ENCODE data around the gene TRMT44.
A peak's percentile ranks its signal among the peaks of the same experiment; 100 is the strongest.

Gene TRMT44, protein sequence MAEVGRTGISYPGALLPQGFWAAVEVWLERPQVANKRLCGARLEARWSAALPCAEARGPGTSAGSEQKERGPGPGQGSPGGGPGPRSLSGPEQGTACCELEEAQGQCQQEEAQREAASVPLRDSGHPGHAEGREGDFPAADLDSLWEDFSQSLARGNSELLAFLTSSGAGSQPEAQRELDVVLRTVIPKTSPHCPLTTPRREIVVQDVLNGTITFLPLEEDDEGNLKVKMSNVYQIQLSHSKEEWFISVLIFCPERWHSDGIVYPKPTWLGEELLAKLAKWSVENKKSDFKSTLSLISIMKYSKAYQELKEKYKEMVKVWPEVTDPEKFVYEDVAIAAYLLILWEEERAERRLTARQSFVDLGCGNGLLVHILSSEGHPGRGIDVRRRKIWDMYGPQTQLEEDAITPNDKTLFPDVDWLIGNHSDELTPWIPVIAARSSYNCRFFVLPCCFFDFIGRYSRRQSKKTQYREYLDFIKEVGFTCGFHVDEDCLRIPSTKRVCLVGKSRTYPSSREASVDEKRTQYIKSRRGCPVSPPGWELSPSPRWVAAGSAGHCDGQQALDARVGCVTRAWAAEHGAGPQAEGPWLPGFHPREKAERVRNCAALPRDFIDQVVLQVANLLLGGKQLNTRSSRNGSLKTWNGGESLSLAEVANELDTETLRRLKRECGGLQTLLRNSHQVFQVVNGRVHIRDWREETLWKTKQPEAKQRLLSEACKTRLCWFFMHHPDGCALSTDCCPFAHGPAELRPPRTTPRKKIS

DNA sequence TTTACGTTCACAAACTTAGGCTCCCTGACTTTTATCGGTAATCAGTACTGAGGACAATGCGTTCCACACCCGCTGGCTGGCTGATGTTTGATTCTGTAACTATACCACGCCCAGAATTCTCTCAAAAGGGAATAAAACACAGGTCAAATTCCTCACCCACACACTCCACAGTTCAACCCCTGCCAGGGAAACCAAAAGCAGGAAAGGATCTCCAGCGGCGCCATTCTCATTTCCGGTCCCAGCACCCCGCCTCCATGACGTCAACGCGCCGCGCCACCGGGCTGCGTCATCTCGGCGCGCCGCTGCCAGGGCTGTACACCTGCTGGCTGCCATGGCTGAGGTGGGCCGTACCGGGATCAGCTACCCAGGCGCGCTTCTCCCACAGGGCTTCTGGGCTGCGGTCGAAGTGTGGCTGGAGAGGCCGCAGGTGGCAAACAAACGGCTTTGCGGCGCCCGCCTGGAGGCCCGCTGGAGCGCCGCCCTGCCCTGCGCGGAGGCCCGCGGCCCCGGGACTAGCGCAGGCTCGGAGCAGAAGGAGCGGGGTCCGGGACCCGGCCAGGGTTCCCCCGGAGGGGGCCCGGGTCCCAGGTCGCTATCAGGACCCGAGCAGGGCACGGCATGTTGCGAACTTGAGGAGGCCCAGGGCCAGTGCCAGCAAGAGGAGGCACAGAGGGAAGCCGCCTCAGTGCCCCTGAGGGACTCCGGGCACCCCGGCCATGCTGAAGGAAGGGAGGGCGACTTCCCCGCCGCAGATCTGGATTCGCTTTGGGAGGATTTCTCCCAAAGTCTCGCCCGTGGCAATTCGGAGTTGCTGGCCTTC lies at the start of gene TRMT44, which contains the start of gene ACOX3:
TRMT44 (plus strand) TSS at position 286 of the 820 bp plus-strand sequence; CDS start at position 332, 46 bp downstream.
ACOX3 (minus strand) TSS at position 232 of the 820 bp plus-strand sequence. CDS start 24,202 bp downstream, outside the sequence.
- peak; percentile 93 to 98 for DNase-seq (ENCODE audit: low read depth in 1 of 2, low spot score in 1 of 2)

DNA sequence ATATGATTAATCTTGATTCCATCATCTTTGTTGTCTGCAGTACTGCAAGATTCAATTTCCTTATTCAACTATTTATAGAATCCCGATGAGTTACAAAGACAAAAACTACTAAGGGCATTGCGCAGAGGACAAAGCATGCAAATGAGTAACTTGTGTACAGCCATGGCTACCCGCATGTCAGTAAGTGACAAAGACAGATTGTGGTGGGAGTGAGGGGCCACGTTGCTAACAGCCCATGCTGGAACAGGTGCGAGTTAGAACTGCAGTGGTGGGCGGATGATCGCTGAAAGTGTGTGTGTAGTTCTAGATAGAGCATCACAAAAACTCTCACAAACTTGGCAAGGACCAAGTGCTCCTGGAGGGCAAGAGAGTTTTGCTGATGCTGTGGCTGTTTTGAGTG lies 49.5 kb upstream of the TRMT44 start:
- DNase-seq (ENCODE audit: low read depth in 1 of 2, low spot score in 1 of 2): no peak

DNA sequence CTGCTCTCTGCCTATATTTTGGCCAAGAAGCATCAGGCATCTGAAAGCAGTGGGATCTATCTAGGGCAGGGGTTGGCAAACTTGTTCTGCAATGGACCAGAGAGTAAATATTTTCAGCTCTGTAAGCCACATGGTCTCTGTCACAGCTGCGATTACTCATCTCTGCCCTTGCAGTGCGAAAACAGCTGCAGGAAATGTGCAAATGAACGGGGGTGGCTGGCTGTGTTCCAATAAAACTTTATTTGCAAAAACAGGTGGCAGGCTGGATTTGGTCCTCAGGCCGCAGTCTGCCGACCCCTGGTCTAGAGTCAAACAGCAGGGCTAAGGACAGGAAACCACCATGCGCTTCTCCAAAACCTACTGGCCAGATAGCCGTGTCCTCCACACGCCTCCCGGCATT lies 48.6 kb upstream of the TRMT44 start:
- no peak for DNase-seq (ENCODE audit: low read depth in 1 of 2, low spot score in 1 of 2)

DNA sequence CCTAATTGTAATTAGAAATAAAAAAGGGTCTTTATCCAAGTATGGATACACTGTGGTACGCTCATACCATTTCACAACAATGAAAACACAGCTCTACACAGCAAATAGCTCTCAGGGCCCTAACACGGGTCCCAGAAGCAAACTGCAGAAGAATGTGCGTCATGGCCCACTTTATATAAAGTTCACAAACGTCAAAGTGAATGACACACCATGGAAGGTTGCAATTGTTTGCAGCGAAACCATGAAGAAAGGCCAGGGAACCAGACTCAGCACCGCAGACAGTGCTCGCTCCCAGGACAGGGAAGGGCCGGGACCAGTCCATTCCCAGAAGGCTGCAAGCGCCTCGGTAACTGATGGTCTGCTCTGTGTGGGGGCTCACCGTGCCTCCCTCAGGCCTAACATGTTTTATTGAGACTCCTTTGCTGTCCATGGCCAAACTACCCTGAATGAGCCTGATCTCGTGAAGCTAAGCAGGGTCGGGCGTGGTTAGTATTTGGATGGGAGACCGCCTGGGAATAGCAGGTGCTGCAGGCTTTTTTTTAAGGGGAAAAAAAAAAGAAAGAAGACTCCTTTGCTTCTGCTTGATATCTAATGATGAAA lies 47.9 kb upstream of the TRMT44 start:
- DNase-seq (ENCODE audit: low read depth in 1 of 2, low spot score in 1 of 2): no peak

DNA sequence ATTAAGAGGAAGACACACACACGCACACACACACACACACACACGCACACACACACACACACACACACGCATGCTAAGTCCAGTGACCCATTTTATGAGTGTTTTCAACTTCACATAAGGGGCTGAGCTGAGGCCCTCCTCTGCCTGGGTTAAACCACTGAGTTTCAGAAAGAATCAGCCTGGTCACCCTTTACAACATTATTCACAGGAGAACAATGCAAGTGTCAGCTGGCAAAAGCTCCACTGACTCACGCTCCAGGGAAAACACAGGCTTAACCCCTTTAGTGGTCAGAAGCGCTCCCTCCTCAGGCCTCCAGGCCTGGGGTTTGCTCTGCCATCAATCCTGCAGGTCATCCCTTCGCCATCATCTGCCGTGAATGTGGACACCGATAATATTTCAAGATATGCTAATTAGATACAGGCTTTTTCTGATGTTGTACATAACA lies 47.0 kb upstream of the TRMT44 start:
- no peak for DNase-seq (ENCODE audit: low read depth in 1 of 2, low spot score in 1 of 2)

DNA sequence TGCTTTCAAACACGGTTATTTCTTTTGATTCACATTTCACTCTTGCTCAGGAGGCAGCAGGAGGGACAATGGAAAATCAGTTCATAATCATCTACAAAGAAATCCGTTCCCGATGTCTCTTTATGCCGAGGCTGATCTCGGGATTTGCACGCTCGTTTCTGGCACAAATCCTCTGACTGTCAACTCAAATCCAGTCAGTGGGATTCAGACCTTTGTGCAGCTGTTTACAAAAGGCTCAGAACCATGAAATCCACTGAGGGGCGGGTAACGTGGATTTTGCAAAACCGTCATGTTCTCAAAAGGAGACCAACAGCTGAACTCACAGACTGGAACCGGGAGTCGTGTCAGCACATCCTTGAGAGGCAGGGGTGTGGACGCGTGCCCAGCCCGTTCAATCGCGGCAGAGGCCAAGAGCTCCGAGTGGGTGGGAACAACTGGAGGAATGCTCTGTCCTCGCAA lies 46.5 kb upstream of the TRMT44 start:
- no peak for DNase-seq (ENCODE audit: low read depth in 1 of 2, low spot score in 1 of 2)

DNA sequence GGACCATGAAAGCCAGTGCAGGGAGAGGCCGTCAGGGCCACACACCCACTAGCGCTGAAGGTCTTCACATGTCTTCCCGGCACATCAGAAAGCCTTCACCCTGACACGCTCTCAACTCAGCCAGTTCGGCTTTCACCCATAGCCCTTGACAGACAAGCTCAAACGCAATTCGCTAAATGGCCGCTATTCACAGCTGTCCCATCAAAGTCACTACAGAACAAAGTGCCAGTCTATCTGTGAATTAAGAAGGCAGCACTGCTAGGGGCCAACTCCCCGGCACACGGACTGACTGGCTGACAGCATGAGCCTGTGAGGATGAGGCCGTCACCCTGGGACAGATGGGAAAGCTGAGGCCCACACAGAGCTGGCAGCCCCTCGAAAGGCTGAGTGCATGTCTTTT lies 45.8 kb upstream of the TRMT44 start:
- no peak for DNase-seq (ENCODE audit: low read depth in 1 of 2, low spot score in 1 of 2)

DNA sequence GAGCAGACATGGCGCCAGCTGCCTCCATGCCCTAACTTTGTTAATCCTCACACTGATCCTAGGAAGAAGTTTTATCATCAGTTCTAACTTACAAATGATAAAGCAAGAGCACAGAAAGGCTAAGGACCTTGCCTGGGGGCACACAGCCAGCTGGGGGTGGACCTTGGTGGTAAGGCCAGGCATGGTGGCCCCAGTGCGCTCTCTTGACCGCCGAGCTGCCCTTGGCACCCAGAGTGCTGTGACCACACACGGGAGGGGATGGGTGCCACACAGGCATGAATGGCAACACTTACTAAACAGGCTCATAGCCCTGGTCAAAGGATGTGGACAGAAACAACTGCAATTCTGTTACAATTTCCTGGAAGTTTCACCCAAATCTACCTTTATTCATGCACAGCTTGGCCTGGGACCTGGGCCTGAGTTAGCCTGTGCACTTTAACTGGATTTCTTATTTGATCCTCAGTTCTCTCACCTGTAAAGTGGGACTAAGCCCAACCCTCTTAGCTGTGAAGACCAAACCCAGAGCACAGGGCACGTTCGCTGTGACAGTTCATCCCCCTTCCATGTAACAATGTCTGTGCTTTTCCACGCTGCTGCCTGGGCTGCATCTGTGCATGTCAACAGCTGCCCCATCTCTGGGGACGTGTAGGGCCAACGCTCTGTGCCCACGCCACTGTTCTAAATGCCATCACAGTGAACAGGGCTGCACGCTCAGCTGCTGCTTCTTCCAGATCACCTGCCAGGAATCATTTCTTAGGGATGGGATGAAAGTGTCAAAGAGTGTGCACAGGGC lies 44.9 kb upstream of the TRMT44 start:
- DNase-seq (ENCODE audit: low read depth in 1 of 2, low spot score in 1 of 2): no peak

DNA sequence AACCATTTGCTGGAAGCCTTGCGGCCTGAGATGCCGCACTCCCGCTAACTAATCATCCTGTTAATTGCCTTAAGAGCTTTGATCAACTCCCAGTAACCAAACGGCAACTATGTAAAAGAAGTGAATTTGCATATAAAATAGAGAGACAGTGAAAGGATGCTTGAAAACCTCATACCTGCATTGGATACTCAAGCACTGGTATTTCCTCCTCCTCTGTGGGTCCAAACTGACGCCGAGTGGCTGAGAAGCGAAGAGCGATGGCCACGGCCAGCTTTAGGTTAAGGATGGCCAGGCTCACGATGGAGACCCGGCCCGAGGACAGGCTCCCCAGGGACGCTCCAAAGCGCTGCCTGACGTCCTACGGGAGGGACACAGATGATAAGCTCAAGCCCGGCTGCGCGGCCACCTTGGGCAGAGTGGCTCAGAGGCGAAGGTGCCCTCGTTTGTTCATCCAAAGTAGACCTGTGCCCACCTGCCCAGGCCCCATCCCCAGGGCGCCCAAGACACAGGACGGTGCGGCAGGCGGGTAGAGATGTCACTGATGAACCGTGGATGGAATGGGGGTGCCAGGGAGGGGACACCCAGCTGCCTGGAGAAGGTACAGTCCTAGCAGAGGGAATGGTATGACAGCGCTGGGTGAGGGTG lies 43.7 kb upstream of the TRMT44 start:
- no peak for DNase-seq (ENCODE audit: low read depth in 1 of 2, low spot score in 1 of 2)

DNA sequence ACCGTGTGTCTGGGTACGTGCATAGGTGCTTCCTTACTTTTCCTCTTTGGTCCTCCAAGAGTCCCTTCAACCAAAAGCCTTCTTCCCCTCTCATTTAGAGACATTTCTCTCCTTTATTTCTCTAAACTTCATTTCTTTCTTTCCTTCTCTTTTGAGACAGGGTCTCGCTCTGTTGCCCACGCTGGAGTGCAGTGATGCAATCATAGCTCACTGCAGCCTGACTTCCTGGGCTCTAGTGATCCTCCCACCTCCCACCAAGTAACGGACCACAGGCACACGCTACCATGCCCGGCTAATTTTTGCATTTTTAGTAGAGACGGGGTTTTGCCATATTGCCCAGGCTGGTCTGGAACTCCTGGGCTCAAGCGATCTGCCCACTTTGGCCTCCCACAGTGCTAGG lies 42.2 kb upstream of the TRMT44 start:
- DNase-seq (ENCODE audit: low read depth in 1 of 2, low spot score in 1 of 2): no peak

DNA sequence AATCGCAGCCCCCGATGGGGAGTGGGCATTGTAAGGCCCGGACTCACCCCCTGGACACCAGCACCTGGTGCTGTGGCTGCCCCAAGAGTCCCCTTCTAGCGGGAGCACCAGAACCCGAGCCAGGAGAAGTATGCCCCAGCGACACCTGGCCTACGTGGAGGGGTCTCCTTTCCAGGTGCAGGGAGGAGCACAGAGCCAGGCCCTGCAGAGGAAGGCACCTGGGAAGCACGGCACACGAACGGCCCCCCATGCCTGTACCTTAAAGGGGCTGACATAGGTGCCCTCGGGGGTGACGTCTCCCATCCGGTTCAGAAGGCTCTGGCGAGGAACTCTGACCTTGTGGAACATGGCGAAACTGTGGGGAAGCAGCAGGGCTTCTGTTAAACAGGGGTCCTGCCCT lies 41.3 kb upstream of the TRMT44 start:
- DNase-seq (ENCODE audit: low read depth in 1 of 2, low spot score in 1 of 2): no peak

DNA sequence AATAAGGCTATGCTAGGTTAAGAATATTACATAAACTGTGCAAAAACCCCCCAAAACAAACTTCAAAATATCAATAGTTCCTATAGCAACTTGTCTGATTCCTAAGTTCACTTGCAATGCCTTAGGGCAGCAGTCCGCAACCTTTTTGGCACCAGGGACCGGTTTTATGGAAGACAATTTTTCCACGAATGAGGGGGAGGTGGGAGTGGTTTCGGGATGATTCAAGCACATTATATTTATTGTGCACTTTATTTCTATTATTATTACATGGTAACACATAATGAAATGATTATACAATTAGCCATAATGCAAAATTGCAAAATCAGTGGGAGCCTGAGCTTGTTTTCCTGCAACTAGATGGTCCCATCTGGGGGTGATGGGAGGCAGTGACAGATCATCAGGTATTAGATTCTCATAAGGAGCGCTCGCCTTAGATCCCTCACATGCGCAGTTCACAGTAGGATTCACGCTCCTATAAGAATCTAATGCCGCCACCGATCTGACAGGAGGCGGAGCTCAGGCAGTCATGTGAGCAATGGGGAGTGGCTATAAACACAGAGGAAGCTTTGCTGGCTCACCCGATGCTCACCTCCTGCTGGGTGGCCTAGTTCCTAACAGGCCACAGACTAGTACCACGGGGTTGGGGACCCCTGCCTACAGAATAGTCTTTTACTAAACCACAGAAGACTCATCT lies 39.8 kb upstream of the TRMT44 start:
- no peak for DNase-seq (ENCODE audit: low read depth in 1 of 2, low spot score in 1 of 2)

DNA sequence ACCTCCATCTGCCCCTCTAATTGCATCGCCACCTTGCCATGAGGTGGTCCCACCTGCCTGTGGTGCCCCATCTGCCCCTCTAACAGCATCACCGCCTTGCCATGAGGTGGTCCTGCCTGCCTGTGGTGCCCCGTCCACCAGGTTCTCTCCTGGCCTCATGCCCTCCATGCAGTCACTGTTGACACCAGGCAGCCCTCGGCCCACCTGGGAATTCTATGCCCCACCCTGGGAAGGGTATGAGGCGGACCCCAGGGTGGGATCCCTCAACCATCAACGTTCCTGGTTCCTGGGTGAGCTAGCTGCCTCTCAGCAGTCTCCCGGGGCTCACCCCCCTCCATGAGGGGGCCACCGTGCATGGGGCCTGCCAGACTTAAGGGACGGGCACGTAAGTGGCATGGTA lies 38.9 kb upstream of the TRMT44 start:
- no peak for DNase-seq (ENCODE audit: low read depth in 1 of 2, low spot score in 1 of 2)

DNA sequence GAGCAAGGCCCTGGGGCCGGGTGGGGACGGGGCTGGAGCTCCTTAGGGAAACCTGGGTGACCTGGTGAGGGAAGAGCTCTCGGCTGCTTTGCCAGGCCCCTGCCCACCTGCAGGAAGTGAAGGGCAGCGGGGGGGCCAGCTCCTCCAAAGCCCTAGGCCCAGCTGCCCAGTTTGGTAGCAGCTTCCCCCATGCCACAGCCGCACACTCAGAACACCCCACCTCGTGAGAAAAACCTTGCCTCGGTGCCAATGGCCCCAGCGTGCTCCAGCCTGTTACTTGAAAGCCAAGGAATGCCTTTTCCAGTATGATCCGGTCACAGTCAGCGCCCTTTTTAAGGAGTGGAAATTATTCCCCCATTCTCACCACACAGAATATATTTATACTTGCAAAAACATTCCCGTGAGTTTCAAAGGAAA lies 38.4 kb upstream of the TRMT44 start:
- no peak for DNase-seq (ENCODE audit: low read depth in 1 of 2, low spot score in 1 of 2)

DNA sequence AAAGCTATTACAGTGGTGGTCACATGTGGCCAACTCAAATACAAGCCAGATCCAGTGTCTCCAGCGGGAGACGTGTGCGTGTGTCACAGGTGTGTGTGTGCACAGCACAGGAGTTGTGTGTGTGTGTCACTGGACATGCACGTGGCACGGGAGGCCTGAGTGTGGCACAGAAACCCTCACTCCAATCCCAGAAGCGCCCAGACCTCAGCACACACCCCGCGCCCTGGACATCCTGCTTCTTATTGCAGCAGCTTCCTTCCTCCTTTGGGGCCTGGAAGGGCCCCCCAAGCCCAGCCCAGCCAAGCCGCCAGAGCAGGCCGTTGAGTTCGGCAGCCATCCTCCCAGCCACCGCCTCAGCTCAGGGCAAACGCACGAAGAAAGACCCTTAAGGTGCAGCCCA lies 37.9 kb upstream of the TRMT44 start:
- DNase-seq (ENCODE audit: low read depth in 1 of 2, low spot score in 1 of 2): no peak

DNA sequence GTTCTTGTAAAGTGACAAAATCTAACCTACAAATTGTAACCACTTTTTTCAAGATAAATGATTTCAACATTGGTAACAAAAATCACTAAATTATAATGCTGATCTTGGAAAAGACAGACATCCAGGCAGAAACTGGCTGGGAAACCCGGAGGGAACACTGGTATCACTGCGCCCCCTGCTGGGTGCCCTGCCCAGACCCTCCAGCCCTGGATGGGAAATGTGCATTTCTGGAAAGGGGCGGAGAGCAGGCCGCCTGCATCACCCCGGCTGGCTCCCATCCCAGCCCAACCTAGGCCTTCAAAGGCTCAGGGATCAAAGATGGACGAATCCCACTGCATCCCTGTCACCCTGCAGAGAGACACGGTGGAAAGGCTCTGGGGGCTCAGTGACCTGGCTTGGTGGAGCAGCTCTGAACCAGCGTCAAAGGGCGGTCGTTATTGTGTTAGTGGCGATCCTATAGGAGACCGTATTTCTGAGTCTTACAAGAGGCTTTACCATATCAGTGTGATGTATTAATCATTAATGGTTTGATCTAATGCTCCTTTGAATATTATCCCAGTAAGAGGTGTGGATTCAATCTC lies 37.3 kb upstream of the TRMT44 start:
- DNase-seq (ENCODE audit: low read depth in 1 of 2, low spot score in 1 of 2): peak in 1 of 2 donors; percentile 30

DNA sequence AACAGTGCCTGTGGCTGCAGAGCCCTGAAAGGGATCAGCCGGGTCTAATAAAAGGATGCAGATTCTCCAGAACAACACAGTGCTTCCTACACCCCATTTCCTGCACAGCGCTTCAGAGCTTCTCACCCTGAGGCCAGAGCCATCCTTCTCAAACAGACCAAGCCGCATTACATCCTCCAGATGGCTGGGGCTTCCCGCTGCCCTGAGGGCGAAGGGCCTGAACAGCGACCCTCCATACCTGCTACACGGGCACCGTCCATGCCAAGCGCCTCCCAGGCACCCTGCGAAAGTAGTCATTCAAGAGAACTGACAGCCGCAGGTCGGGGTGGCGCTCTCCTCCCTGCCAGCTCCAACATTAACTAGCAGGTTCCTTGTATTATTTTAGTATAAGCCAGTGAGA lies 36.6 kb upstream of the TRMT44 start:
- DNase-seq (ENCODE audit: low read depth in 1 of 2, low spot score in 1 of 2): no peak

DNA sequence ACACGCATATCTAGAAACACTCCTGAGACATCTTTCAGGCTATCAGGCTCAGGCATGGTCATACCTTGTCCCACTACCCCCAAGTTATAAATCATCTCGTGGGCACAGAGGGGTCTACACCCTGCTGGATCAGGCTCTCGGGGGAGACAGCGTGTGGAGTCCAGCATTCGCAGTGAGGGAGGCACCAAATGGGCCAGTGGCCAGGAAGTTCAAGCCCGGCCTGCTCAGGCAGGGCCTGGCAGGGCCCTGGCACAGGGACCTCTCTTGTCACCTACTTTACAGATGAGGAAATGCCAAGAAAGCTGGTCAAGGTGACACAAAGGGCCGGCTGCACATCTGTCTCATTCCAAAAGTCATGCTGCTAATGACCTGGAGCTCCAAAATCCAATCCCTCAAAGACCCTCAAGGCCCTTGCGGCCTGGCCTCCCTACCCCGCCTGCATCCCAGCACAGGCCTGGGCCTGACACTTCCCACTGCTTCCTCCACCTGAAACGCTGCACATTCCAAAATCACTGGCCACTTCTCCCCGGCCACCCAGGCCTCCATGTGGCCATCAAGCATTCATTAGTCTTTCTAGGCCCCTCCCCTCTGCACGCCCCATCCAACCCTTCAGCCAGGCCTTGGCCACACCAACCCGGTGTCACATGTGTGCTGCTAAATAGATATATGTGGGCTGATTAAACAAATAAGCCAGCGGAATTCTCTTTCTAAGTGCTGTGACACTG lies 35.6 kb upstream of the TRMT44 start:
- DNase-seq (ENCODE audit: low read depth in 1 of 2, low spot score in 1 of 2): no peak
